ENCODE measurements around the gene NECTIN2.
"Not testable (repeated sequence)": the region's sequence is repeated elsewhere in the genome, so short reads cannot be mapped to it uniquely, and the experiment has no call there.

The NECTIN2 gene

DNA sequence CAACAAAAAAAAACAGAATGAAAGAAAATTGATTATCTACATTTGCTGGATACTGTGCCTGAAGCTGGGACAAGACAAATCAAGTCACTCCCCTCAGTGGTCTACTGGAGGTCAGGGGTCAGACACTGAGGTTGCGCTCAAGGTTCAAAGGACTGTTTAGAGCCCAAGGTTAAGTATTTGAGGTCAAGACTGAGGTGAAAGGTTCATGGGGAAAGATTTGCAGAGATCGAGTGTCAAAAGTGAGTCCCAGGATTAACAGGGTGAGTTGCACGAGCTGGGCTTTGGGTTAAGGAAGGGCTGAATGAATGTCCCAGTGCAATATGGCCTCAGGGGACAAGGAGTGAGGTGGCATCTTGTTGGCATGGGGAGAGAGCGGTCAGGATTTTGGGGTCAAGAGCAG, 41.6 kb downstream of the NECTIN2 start:
- no peak for DNase-seq

GRCh38 chr19:44888335-44888734, 42.2 kb downstream of the NECTIN2 start:
- not testable (repeated sequence) for DNase-seq

- DNase-seq, result no peak
These were observed 43.8 kb downstream of the NECTIN2 start for GRCh38 chr19:44889830-44890365.

DNA sequence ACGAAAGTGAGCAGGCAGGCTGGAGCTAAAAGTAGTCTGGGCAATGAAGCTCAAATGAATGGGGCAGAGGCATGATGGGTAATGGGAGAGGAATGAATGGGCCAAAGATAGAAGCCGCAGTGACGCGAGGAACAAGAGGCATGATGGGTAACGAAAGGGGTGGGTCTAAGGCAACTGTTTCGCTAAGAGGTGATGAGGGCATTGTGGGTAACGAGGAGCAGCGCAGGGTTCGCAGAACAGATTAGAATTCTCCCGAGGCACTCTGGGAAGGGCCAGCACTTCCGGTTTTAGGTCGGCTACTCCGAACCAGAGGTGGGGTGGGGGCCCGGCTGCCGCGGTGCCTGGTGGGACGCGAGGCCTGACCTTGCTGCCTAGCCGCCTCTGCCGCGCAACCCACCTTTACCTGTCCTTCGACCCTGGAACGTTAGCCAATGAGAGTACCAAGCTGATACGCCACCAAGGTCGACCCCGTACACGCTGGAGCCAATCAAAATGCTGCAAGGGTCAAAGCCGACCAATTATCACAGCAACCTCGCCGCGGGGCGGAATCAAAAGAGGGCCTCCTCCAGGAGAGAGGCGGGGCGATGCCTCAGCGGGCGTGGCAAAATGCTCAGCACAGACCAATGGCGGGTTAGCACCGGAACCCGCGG, 44.4 kb downstream of the NECTIN2 start:
- peak; percentile 100 for DNase-seq

DNA sequence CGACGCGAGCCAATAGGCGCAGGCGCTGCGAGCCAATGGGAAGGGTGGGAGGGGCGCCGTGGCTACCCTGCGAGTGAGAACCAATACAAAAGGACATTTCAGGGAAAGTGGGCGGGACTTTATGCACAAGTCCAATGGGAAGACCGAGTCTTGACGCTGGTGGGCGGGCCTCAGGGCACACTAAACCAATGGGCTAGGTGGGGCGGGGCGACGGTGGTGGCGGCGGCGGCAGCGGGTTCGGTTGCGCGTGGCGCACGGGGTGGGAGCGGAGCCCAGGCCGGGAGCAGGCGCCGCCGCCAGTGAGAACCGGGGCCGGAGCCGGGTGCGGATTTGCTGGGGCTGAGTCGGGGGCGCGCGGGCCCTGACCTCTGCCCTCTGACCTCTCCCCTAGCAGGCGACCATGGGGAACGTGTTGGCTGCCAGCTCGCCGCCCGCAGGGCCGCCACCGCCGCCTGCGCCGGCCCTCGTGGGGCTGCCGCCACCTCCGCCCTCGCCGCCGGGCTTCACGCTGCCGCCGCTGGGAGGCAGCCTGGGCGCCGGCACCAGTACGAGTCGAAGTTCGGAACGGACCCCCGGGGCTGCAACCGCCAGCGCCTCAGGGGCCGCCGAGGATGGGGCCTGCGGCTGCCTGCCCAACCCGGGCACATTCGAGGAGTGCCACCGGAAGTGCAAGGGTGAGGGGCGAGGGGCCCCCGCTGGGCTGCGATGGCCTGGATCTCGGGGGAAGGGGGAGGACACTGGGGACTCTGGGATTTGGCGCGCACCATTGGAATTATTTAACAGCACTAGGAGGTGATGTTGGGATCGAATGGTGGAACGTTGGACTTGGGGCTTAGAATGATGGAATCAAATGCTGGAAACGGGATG, 45.2 kb downstream of the NECTIN2 start, which contains the start of gene TOMM40:
Gene TOMM40 (plus strand): TSS at position 239 of the 867 bp plus-strand sequence. CDS start 162 bp downstream, at position 401.
- peak; percentile 100 for DNase-seq

DNA sequence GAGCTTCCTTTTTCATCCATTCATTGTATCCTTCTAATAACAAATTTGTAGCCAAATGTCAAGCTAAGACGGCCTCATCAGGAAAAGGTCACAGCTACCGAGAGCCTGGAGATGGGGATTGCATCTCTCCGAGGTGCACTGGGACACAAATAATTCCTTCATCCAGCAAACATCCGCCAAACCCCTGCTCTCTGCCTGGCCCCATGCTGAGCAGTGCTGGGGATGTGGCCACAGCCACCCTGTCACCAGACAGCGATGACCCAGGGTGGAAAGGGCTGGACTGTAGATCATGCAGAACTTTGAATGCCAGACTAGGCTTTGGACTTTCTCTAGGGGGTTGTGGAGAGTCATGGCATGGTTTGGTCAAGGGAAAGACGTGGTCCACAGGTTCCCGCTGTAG, 46.8 kb downstream of the NECTIN2 start:
- DNase-seq, result no peak

DNA sequence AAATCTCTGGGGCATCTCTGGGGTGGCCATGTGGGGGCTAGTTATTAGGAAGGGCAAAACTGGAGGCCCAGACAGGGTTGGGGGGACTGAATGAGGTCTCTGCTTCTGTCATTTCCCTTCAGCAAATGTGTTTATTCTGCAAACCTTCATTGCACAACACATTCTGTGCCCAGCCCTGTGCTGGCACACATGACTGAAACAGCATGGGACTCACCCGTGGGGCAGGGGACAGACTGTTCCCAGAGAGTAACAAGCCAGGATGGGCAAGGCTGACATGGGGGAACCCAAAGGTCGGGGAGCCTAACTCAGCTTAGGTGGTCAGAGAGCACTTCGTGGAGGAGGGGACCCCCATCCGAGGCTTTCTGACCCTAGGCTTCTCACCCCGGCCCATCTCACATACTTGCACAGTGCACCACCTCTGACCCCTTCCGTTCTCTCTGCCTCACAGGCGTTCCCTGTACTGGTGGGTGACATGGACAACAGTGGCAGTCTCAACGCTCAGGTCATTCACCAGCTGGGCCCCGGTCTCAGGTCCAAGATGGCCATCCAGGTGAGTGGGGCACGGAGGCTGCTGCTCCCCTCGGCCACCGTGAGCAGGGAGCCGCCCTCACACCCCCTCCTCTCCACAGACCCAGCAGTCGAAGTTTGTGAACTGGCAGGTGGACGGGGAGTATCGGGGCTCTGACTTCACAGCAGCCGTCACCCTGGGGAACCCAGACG, 47.4 kb downstream of the NECTIN2 start:
- no peak for DNase-seq

DNA sequence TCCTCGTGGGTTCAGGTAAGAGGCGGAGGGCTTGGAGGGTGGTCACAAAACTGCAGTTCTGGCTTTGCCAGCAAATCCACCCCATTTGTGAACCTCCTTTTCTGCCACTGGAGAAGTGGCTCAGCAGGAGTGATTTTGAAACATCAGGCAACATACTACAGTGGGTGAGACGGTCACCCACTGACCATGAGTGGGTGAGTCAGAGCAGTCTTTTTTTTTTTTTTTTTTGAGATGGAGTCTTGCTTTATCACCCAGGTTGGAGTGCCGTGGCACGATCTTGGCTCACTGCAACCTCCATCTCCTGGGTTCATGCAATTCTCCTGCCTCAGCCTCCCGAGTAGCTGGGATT, 47.9 kb downstream of the NECTIN2 start:
- DNase-seq, result no peak

GRCh38 chr19:44894946-44895345, 48.8 kb downstream of the NECTIN2 start:
- no peak for DNase-seq

GRCh38 chr19:44897835-44898234, 51.7 kb downstream of the NECTIN2 start:
- DNase-seq, result no peak

DNA sequence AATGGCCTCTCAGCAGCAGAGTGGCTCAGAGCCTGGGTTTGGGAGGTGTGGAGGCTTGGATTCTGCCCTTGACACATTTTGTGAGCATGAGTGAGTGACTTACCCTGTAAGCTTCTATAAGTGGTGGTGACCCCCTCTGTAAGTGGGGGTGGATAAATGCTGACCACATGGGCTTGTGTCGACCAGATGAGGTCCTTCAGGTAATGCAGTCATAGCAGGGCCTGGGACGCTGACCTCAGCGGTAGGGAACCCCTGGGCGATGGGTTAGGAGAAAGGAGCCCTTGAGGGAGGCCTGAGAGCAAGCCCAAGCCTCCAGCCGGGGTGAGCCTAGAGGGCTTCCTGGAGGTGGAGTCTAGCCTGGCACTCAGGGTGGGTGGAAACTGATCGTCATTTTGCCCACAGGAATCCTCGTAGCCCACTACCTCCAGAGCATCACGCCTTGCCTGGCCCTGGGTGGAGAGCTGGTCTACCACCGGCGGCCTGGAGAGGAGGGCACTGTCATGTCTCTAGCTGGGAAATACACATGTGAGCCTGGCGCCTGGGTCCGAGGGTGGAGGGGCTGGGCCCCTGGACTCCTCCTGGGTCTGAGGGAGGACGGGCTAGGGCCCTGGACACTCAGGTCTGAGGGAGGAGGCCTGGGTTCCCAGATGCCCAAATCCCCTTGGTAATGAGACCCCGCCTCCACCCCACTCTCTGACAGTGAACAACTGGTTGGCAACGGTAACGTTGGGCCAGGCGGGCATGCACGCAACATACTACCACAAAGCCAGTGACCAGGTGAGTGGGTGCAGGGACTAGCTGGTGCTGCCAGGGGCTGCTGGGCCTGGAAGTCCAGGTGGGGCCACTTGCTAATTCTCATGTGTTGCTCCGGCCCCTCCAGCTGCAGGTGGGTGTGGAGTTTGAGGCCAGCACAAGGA, 54.5 kb downstream of the NECTIN2 start:
- no peak for DNase-seq

GRCh38 chr19:44903216-44903601, 57.1 kb downstream of the NECTIN2 start:
- DNase-seq, result no peak

GRCh38 chr19:44903602-44904425, 57.7 kb downstream of the NECTIN2 start:
- peak; percentile 64 for DNase-seq

DNA sequence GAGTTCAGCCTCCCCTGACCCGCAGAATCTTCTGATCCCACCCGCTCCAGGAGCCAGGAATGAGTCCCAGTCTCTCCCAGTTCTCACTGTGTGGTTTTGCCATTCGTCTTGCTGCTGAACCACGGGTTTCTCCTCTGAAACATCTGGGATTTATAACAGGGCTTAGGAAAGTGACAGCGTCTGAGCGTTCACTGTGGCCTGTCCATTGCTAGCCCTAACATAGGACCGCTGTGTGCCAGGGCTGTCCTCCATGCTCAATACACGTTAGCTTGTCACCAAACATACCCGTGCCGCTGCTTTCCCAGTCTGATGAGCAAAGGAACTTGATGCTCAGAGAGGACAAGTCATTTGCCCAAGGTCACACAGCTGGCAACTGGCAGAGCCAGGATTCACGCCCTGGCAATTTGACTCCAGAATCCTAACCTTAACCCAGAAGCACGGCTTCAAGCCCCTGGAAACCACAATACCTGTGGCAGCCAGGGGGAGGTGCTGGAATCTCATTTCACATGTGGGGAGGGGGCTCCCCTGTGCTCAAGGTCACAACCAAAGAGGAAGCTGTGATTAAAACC, 58.4 kb downstream of the NECTIN2 start:
- DNase-seq, result no peak

DNA sequence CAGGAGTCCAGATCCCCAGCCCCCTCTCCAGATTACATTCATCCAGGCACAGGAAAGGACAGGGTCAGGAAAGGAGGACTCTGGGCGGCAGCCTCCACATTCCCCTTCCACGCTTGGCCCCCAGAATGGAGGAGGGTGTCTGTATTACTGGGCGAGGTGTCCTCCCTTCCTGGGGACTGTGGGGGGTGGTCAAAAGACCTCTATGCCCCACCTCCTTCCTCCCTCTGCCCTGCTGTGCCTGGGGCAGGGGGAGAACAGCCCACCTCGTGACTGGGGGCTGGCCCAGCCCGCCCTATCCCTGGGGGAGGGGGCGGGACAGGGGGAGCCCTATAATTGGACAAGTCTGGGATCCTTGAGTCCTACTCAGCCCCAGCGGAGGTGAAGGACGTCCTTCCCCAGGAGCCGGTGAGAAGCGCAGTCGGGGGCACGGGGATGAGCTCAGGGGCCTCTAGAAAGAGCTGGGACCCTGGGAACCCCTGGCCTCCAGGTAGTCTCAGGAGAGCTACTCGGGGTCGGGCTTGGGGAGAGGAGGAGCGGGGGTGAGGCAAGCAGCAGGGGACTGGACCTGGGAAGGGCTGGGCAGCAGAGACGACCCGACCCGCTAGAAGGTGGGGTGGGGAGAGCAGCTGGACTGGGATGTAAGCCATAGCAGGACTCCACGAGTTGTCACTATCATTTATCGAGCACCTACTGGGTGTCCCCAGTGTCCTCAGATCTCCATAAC, 59.5 kb downstream of the NECTIN2 start, which contains the start of gene APOE:
Gene APOE (plus strand): TSS at position 360 of the 724 bp plus-strand sequence. CDS start 829 bp downstream, outside the sequence.
- no peak for DNase-seq

DNA sequence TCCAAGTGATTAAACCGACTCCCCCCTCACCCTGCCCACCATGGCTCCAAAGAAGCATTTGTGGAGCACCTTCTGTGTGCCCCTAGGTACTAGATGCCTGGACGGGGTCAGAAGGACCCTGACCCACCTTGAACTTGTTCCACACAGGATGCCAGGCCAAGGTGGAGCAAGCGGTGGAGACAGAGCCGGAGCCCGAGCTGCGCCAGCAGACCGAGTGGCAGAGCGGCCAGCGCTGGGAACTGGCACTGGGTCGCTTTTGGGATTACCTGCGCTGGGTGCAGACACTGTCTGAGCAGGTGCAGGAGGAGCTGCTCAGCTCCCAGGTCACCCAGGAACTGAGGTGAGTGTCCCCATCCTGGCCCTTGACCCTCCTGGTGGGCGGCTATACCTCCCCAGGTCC, 61.5 kb downstream of the NECTIN2 start:
- DNase-seq, result no peak

- no peak for DNase-seq
These were observed 62.2 kb downstream of the NECTIN2 start for GRCh38 chr19:44908074-44908835.

DNA sequence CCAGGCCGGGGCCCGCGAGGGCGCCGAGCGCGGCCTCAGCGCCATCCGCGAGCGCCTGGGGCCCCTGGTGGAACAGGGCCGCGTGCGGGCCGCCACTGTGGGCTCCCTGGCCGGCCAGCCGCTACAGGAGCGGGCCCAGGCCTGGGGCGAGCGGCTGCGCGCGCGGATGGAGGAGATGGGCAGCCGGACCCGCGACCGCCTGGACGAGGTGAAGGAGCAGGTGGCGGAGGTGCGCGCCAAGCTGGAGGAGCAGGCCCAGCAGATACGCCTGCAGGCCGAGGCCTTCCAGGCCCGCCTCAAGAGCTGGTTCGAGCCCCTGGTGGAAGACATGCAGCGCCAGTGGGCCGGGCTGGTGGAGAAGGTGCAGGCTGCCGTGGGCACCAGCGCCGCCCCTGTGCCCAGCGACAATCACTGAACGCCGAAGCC, 62.8 kb downstream of the NECTIN2 start:
- no peak for DNase-seq

DNA sequence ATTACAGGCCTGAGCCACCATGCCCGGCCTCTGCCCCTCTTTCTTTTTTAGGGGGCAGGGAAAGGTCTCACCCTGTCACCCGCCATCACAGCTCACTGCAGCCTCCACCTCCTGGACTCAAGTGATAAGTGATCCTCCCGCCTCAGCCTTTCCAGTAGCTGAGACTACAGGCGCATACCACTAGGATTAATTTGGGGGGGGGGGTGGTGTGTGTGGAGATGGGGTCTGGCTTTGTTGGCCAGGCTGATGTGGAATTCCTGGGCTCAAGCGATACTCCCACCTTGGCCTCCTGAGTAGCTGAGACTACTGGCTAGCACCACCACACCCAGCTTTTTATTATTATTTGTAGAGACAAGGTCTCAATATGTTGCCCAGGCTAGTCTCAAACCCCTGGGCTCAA, 63.7 kb downstream of the NECTIN2 start:
- no peak for DNase-seq
